Skeletal muscle tissue (tissue), 4 donors: ENCODE data around the gene SASH3. TPM values are rescaled to one million over a fixed set of nuclear protein-coding genes. Genes with fewer than 3 reads are reported as not detected.

Experiments used
- H3K27ac ChIP-seq: one replicate; pipeline ENCODE4 v1.7.0; 2013; ENCODE audit warnings: mild to moderate bottlenecking, low read depth, low read length, inconsistent platforms
- H3K27me3 ChIP-seq, 3 donors: one replicate each; pipeline ENCODE4 v1.7.0; 2013; ENCODE audit warnings: low read length in 3 of 3; ENCODE audit not compliant: control insufficient read depth in 3 of 3, insufficient read depth in 3 of 3
- H3K36me3 ChIP-seq, 3 donors: one replicate each; pipeline ENCODE4 v1.7.0; 2013; ENCODE audit warnings: low read length in 3 of 3; ENCODE audit not compliant: control insufficient read depth in 3 of 3, insufficient read depth in 3 of 3
- H3K4me1 ChIP-seq, 3 donors: one replicate each; pipeline ENCODE4 v1.7.0; 2013; ENCODE audit warnings: low read length in 3 of 3, mild to moderate bottlenecking in 3 of 3; ENCODE audit not compliant: control insufficient read depth in 3 of 3, insufficient read depth in 3 of 3
- H3K4me3 ChIP-seq, 3 donors: one replicate each; pipeline ENCODE4 v1.7.0; 2013; ENCODE audit warnings: low read length in 3 of 3
- H3K9ac ChIP-seq, 3 donors: one replicate each; pipeline ENCODE4 v1.7.0; 2013; ENCODE audit warnings: low read length in 3 of 3, mild to moderate bottlenecking in 3 of 3, moderate library complexity in 2 of 3, low read depth in 1 of 3
- H3K9me3 ChIP-seq, 3 donors: one replicate each; pipeline ENCODE4 v1.7.0; 2013; ENCODE audit warnings: low read length in 3 of 3; ENCODE audit not compliant: control insufficient read depth in 3 of 3
- total RNA-seq: library from RNA; depleted of rRNA; stranded (reverse); fragments of >200 nt; gene quantifications from one replicate; pipeline ENCODE4 v1.2.3, GENCODE V29; 2014
- donor health status: Osteomylitis.

Gene SASH3
- total RNA-seq, 1 donor from 2014 or later: 2.6 TPM

GRCh38 chrX:129802863-129803262, 23.1 kb downstream of the SASH3 start:
- no peak overlapping the region for H3K9ac ChIP-seq
- H3K27me3 ChIP-seq: no peaks in the 10 kb centered on the region
- no peaks in the 10 kb centered on the region for H3K4me1 ChIP-seq
- no peak overlapping the region for H3K4me3 ChIP-seq
- H3K36me3 ChIP-seq: peaks cover 0 to 5% (median 0%) of the 10 kb centered on the region in 3 donors
- H3K27ac ChIP-seq: no peak overlapping the region
- no peaks in the 10 kb centered on the region for H3K9me3 ChIP-seq

DNA sequence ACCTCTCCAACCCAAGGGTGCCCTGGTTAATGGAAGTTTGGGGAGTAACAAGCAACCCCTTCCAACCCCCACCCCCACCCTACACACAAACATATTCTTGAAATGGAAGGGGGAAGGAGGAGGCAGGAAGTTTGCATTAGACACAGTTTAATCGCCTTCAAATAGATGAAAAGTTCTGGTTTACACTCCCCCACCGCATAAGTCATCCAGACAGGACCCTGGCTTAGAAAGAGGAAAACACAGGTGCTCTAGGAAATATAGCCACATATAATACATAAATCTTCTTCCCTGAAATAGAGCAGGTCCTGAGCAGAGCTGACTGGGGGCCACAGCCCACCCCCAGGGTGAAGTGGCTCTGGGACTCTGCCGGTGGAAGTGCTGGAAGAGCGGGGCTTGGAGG, 25.1 kb downstream of the SASH3 start:
- no peaks in the 10 kb centered on the region for H3K27me3 ChIP-seq
- H3K4me1 ChIP-seq: no peaks in the 10 kb centered on the region
- H3K9ac ChIP-seq: no peak overlapping the region

GRCh38 chrX:129808158-129808828, 28.5 kb downstream of the SASH3 start:
- H3K27me3 ChIP-seq: no peaks in the 10 kb centered on the region
- no peak overlapping the region for H3K4me3 ChIP-seq
- H3K4me1 ChIP-seq: no peaks in the 10 kb centered on the region
- H3K27ac ChIP-seq: no peak overlapping the region
- no peaks in the 10 kb centered on the region for H3K9me3 ChIP-seq
- peaks cover 3 to 13% (median 5%) of the 10 kb centered on the region in 3 donors for H3K36me3 ChIP-seq
- H3K9ac ChIP-seq: no peak overlapping the region

More for the DNA sequence above, 25.1 kb downstream of the SASH3 start:
- H3K27ac ChIP-seq: no peak overlapping the region
- no peak overlapping the region for H3K4me3 ChIP-seq
- H3K36me3 ChIP-seq: peaks cover 0 to 5% (median 0%) of the 10 kb centered on the region in 3 donors
- H3K9me3 ChIP-seq: no peaks in the 10 kb centered on the region

GRCh38 chrX:129808829-129809796, 29.4 kb downstream of the SASH3 start:
- no peaks in the 10 kb centered on the region for H3K9me3 ChIP-seq
- no peak overlapping the region for H3K9ac ChIP-seq
- no peak overlapping the region for H3K4me3 ChIP-seq
- no peak overlapping the region for H3K27ac ChIP-seq
- no peaks in the 10 kb centered on the region for H3K4me1 ChIP-seq
- H3K36me3 ChIP-seq: peaks cover 3 to 13% (median 5%) of the 10 kb centered on the region in 3 donors
- H3K27me3 ChIP-seq: no peaks in the 10 kb centered on the region

GRCh38 chrX:129813662-129814368, 34.1 kb downstream of the SASH3 start:
- no peak overlapping the region for H3K9ac ChIP-seq
- H3K9me3 ChIP-seq: no peaks in the 10 kb centered on the region
- no peaks in the 10 kb centered on the region for H3K27me3 ChIP-seq
- H3K36me3 ChIP-seq: peaks cover 3 to 8% (median 5%) of the 10 kb centered on the region in 3 donors
- H3K4me1 ChIP-seq: no peaks in the 10 kb centered on the region
- H3K27ac ChIP-seq: no peak overlapping the region
- no peak overlapping the region for H3K4me3 ChIP-seq

GRCh38 chrX:129818123-129818522, 38.4 kb downstream of the SASH3 start:
- no peaks in the 10 kb centered on the region for H3K4me1 ChIP-seq
- no peaks in the 10 kb centered on the region for H3K9me3 ChIP-seq
- no peak overlapping the region for H3K4me3 ChIP-seq
- H3K9ac ChIP-seq: no peak overlapping the region
- H3K27ac ChIP-seq: no peak overlapping the region
- no peaks in the 10 kb centered on the region for H3K36me3 ChIP-seq
- H3K27me3 ChIP-seq: no peaks in the 10 kb centered on the region

GRCh38 chrX:129823115-129823514, 43.4 kb downstream of the SASH3 start:
- Histone ChIP-seq H3K27ac (no peak overlapping the region), H3K9ac (no peak overlapping the region), H3K4me1 (no peaks in the 10 kb centered on the region), H3K4me3 (no peak overlapping the region), H3K27me3 (no peaks in the 10 kb centered on the region), H3K36me3 (no peaks in the 10 kb centered on the region), H3K9me3 (no peaks in the 10 kb centered on the region)

GRCh38 chrX:129823522-129823921, 43.8 kb downstream of the SASH3 start:
- no peaks in the 10 kb centered on the region for H3K4me1 ChIP-seq
- no peaks in the 10 kb centered on the region for H3K27me3 ChIP-seq
- H3K4me3 ChIP-seq: no peak overlapping the region
- no peak overlapping the region for H3K9ac ChIP-seq
- H3K9me3 ChIP-seq: no peaks in the 10 kb centered on the region
- H3K27ac ChIP-seq: no peak overlapping the region
- H3K36me3 ChIP-seq: no peaks in the 10 kb centered on the region

- no peaks in the 10 kb centered on the region for H3K4me1 ChIP-seq
- no peaks in the 10 kb centered on the region for H3K9me3 ChIP-seq
- H3K4me3 ChIP-seq: no peak overlapping the region
- no peak overlapping the region for H3K27ac ChIP-seq
- no peaks in the 10 kb centered on the region for H3K27me3 ChIP-seq
- H3K9ac ChIP-seq: no peak overlapping the region
- H3K36me3 ChIP-seq: no peaks in the 10 kb centered on the region
Measured at GRCh38 chrX:129824620-129825019, 44.9 kb downstream of the SASH3 start.
